Measurements from ENCODE around the gene RP9. TPM values are rescaled to one million over a fixed set of nuclear protein-coding genes. Genes with fewer than 3 reads are reported as not detected.

The RP9 gene
- total and polyA plus RNA-seq, 2 of the 4 experiments (the other 2 are of a cell fraction) = 9.5 to 18.1 TPM

DNA sequence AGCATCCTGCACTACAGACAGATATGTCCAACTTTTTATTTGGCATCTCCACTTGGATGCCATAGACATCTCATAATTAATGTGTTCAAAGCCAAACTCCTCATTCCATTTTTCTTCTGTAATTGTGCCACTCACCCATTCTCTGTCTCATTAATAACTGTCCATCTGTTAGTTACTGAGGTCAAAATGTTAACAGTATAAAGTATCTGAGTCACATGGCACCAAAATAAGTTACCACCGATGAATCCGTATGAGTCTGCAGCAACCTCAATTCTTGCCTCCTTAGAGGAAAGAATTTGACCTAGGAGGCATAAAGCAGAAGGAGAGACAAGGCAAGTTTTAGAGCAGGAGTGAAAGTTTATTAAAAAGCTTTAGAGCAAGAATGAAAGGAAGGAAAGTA, 30.1 kb downstream of the RP9 start:
- H3K9me3 ChIP-seq (ENCODE audit: control insufficient read depth, insufficient read depth, low read length) = no peaks in the 10 kb centered on the region
- H2AFZ ChIP-seq (replicated peaks; ENCODE audit: low read length, poor library complexity) = no peak overlapping the region
- H4K91ac ChIP-seq (ENCODE audit: insufficient read depth, low read depth, low read length) = no peak overlapping the region
- no peaks in the 10 kb centered on the region for H3K79me1 ChIP-seq (ENCODE audit: low read depth in 1 of 2, low read length in 2 of 2)
- H3K36me3 ChIP-seq (ENCODE audit: control insufficient read depth, insufficient read depth, low read length) = no peaks in the 10 kb centered on the region
- no peak for ATAC-seq (ENCODE audit: low read depth)
- H2BK15ac ChIP-seq (ENCODE audit: low read depth, low read length) = no peak overlapping the region
- ChIA-PET CTCF (no interaction called here), POLR2A (ENCODE audit: unreplicated experiment) (no interaction called here)
- dilution Hi-C loops (cut with HindIII; ENCODE audit: low sequenced_read_pairs, unreplicated experiment) = no loop called here
- H2AK5ac ChIP-seq (ENCODE audit: low read depth, low read length) = no peak overlapping the region
- H3K27me3 ChIP-seq (ENCODE audit: control insufficient read depth, insufficient read depth, low read length) = no peaks in the 10 kb centered on the region; the same call in none of the 2 replicates
- WGBS, 2 experiments (ENCODE audit: extremely low coverage in 2 of 2, insufficient read length in 1 of 2) = 60% methylated on average over 1 of the region's 2 CpGs; no CpG with 5 or more reads in 1 of the 2 experiments
- no peak overlapping the region for H3K4ac ChIP-seq (ENCODE audit: low read depth, low read length)
- no TSS peak for BruUV-seq (replicated peaks)
- H3K9me1 ChIP-seq (ENCODE audit: insufficient read depth, low read length) = no peaks in the 10 kb centered on the region
- no peak overlapping the region for H3K23ac ChIP-seq (ENCODE audit: low read depth, low read length)
- H3K27ac ChIP-seq (ENCODE audit: insufficient read depth, low read length) = no peak overlapping the region
- no peak overlapping the region for H3K18ac ChIP-seq (ENCODE audit: low read depth, low read length)
- H2BK5ac ChIP-seq (ENCODE audit: low read depth, low read length, poor library complexity, severe bottlenecking) = no peak overlapping the region
- H2AK9ac ChIP-seq (replicated peaks; ENCODE audit: low read depth, low read length, poor library complexity) = no peak overlapping the region
- no peak overlapping the region for H3K9ac ChIP-seq (ENCODE audit: low read depth, low read length)
- H4K20me1 ChIP-seq (ENCODE audit: insufficient read depth, low read length) = no peaks in the 10 kb centered on the region
- H3K56ac ChIP-seq (ENCODE audit: extremely low read depth, insufficient read depth, low read length) = no peak overlapping the region
- H4K5ac ChIP-seq (ENCODE audit: low read depth, low read length) = no peak overlapping the region
- no peak overlapping the region for H3K14ac ChIP-seq (replicated peaks; ENCODE audit: low read depth, low read length)
- H3K4me1 ChIP-seq (ENCODE audit: control insufficient read depth, insufficient read depth, low read length) = no peaks in the 10 kb centered on the region
- no peak overlapping the region for H2BK20ac ChIP-seq (ENCODE audit: low read depth, low read length)
- no peak for DNase-seq
- in situ Hi-C loops (cut with MboI; ENCODE audit: low sequenced_read_pairs) = no loop called here
- intact Hi-C loops (cut with micrococcal nuclease) = no loop called here
- no peak overlapping the region for H3K4me3 ChIP-seq (ENCODE audit: insufficient read depth, low read depth, low read length)
- H3K4me2 ChIP-seq (ENCODE audit: low read depth, low read length) = no peak overlapping the region
- TF ChIP-seq, protein P1, sequence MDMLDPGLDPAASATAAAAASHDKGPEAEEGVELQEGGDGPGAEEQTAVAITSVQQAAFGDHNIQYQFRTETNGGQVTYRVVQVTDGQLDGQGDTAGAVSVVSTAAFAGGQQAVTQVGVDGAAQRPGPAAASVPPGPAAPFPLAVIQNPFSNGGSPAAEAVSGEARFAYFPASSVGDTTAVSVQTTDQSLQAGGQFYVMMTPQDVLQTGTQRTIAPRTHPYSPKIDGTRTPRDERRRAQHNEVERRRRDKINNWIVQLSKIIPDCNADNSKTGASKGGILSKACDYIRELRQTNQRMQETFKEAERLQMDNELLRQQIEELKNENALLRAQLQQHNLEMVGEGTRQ (IDR thresholded peaks at IDR 0.05; ENCODE audit: low read depth, low read length) = no peak
- H4K8ac ChIP-seq (ENCODE audit: low read depth in 2 of 2, low read length in 2 of 2) = no peak overlapping the region
- H2BK120ac ChIP-seq (ENCODE audit: low read depth, low read length) = no peak overlapping the region
